GM21619 (cell line): ENCODE results near the gene ARIH1.
"Not testable (repeated sequence)": the region's sequence is repeated elsewhere in the genome, so short reads cannot be mapped to it uniquely, and the experiment has no call there.

ENCODE experiments used
- ATAC-seq: cut with Tn5 transposase; IDR thresholded peaks from one replicate; pipeline ENCODE4 v1.9.1; 2021; ENCODE audit not compliant: unreplicated experiment

ARIH1 gene, protein sequence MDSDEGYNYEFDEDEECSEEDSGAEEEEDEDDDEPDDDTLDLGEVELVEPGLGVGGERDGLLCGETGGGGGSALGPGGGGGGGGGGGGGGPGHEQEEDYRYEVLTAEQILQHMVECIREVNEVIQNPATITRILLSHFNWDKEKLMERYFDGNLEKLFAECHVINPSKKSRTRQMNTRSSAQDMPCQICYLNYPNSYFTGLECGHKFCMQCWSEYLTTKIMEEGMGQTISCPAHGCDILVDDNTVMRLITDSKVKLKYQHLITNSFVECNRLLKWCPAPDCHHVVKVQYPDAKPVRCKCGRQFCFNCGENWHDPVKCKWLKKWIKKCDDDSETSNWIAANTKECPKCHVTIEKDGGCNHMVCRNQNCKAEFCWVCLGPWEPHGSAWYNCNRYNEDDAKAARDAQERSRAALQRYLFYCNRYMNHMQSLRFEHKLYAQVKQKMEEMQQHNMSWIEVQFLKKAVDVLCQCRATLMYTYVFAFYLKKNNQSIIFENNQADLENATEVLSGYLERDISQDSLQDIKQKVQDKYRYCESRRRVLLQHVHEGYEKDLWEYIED

GRCh38 chr15:72473614-72474465 is at the start of gene ARIH1:
Gene ARIH1, plus strand, starts transcription at chr15:72474330. Its CDS starts 310 bp downstream, at chr15:72474640.
- peak; percentile 76 for ATAC-seq

- ATAC-seq, result no peak
Observed at GRCh38 chr15:72426753-72427152, 47.4 kb upstream of the ARIH1 start.

- no peak for ATAC-seq
Observed at GRCh38 chr15:72437650-72438316, 36.3 kb upstream of the ARIH1 start.

DNA sequence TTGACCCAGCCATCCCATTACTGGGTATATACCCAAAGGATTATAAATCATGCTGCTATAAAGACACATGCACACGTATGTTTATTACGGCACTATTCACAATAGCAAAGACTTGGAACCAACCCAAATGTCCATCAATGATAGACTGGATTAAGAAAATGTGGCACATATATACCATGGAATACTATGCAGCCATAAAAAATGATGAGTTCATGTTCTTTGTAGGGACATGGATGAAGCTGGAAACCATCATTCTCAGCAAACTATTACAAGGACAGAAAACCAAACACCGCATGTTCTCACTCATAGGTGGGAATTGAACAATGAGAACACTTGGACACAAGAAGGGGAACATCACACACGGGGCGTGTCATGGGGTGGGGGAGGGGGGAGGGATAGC is 31.3 kb upstream of the ARIH1 start:
- not testable (repeated sequence) for ATAC-seq

GRCh38 chr15:72445426-72445825 is 28.7 kb upstream of the ARIH1 start:
- no peak for ATAC-seq

DNA sequence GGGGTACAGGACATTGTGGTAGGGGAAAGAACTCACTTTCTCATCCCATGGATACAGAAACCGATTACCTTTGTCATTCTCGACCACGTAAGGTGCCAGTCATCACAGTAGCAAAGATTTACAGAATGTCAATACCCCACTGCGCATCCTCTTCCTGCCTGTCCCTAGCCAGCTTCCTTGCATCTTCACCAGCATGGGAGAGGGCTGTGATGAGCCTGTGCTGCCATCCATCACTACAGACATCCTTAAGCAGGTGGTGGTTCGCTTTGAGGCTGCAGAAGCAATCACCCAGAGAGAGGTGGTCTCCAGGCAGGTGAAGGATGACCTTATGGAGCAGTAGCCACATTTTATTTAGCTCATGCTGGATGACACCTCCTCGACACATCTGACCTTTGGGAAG is 23.3 kb upstream of the ARIH1 start:
- no peak for ATAC-seq

GRCh38 chr15:72451224-72451623 is 22.9 kb upstream of the ARIH1 start:
- no peak for ATAC-seq

GRCh38 chr15:72456684-72457083 is 17.4 kb upstream of the ARIH1 start:
- ATAC-seq, result no peak

DNA sequence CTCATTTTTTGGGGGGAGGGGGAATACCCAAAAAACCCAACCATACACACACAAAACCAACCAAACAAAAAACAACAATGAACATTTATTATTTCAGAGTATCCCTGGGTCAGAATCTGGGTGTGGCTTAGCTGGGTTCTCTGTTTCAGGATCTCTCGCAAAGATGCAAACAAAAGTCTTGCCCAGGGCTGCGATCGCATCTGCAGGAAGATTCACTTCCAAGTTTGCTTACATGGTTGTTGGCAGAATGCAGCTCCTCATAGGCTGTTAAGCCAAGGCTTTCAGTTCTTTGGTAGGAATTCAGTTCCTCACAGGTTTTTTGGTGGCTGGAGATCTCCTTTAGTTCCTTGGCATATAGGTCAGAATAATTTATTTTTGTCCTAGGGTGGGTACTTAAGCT is 13.7 kb upstream of the ARIH1 start:
- no peak for ATAC-seq

GRCh38 chr15:72463702-72464101 is 10.4 kb upstream of the ARIH1 start:
- ATAC-seq, result no peak

DNA sequence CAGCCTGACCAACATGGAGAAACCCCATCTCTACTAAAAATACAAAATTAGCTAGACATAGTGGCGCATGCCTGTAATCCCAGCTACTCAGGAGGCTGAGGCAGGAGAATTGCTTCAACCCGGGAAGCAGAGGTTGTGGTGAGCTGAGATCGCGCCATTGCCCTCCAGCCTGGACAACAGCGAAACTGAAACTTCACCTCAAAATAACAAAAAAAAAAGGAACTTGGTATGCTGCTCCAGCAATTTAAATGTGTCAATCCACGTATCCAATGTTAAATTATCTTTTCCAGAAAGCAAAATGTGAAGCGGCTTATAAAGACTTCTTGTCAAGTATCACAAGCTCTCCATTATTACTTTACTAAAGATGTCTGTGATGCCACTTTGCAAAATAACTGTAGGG is 9.9 kb upstream of the ARIH1 start:
- ATAC-seq, result no peak

- no peak for ATAC-seq
Observed at GRCh38 chr15:72468103-72468502, 6.0 kb upstream of the ARIH1 start.

DNA sequence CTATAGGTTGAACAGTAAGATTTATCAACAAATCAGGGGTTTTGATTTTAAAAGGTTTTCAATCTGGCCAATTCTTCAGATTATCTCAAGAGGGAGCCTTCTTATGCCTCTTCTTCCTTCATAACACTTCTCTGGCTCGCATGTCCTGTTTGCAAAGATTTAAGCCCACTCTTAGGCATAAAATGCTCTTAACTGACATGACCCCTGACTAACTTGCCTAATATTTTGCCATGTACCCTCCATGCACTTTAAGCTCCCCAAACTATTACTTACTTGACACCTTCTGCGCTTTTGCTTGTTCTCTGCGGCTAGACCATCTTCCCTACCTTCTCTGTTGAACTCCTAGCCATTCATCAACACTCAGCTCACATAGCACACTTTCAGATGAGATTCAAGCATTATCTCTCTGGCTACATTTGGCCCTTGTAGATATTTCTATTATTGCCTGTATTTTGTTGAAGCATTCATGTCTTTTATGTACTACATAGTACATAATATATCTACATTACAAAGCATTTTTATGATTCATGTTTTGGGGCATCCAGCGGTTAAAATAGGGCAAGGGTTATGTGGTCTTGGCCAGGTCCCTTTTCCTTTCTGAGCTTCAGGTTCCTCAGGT is 1.0 kb upstream of the ARIH1 start:
- no peak for ATAC-seq

GRCh38 chr15:72474466-72474911 is 359 bp downstream of the ARIH1 start:
- peak; percentile 28 for ATAC-seq

- ATAC-seq, result peak; percentile 35
Observed at GRCh38 chr15:72474912-72475628, 940 bp downstream of the ARIH1 start.

GRCh38 chr15:72475674-72476073 is 1.5 kb downstream of the ARIH1 start:
- no peak for ATAC-seq

DNA sequence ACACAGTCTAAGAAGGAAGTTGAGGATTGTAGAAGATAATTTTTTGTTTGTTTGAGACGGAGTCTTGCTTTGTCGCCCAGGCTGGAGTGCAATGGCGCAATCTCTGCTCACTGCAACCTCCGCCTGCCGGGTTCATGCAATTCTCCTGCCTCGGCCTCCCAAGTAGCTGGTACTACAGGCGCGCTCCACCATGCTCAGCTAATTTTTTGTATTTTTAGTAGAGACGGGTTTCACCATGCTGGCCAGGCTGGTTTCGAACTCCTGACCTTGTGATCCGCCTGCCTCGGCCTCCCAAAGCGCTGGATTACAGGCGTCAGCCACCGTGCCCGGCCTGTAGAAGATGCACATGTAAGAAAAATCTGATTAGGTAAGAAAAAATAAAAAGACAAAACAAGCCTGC is 2.2 kb downstream of the ARIH1 start:
- ATAC-seq, result not testable (repeated sequence)

DNA sequence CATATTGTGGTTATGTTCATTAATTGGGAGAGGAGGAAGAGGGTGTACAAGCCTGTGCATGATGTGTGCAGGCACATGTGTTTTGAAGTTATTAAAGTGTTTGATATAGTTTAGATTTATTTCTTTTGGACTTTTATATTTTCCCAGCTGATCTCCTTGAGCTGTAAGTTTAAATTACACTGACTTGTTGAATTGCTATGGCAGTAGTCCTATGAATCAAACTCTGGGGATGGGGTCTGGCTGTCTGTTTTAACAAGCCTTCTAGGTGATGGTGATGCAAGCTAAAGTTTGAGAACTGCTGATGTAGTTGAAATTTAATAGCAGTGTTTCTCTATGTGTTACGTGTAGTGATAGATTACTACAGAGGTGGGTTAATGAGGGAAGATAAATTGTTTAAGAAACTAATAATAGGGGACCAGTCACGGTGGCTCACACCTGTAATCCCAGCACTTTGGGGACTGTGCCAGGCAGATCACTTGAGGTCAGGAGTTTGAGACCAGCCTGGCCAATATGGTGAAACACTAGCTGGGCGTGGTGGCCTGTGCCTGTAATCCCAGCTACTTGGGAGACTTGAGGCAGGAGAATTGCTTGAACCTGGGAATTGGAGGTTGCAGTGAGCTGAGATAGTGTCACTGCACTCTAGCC is 7.0 kb downstream of the ARIH1 start:
- no peak for ATAC-seq

DNA sequence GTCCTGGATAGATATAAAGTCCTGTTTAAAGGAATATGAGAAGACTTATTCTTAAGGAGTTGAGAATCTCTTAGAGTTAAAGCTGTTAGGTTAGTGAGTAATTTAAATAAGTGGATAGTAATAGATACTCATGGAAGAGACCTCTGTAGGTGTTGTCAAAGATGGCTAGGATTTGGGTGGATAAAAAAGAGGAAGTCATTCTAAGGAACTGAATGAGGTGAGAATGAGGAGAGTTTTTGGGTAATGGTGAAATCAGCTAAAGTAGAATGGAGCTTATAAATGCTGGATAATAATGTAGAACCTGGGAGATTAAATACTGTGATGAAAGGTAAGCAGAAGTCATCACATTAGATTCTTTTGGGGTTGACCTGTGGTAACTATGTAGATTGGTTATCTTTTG is 8.1 kb downstream of the ARIH1 start:
- ATAC-seq, result no peak

DNA sequence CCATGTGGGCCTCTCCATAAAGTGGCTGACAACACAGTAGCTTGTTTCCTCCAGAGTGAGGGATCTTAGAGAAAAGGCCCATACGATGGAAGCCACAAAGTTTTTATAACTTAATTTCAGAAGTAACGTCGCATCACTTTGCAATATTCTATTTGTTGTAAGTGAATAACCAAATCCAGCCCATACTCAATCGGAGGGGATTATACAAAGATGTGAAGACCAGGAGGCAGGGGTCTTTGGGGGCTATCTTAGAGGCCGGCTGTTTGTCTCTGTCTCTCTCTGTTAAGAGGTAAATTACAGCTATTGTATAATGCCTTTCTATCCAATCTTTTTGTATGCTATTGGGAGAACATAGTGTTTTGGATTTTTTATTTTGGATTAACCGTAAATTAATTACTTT is 9.1 kb downstream of the ARIH1 start:
- no peak for ATAC-seq
